Measurements from ENCODE around the gene SAFB. TPM values are rescaled to one million over a fixed set of nuclear protein-coding genes. Genes with fewer than 3 reads are reported as not detected.
A peak's percentile ranks its signal among the peaks of the same experiment; 100 is the strongest.

The SAFB gene
- polyA plus RNA-seq, 4 donors: 44.0 to 105 (median 55.4) TPM

- H3K4me1 ChIP-seq (ENCODE audit: control insufficient read depth in 3 of 3, insufficient read depth in 2 of 3, low read depth in 1 of 3, low read length in 2 of 3): peaks cover 3 to 11% (median 7%) of the 10 kb centered on the region in 3 donors
- no peak overlapping the region for H3K4me3 ChIP-seq (ENCODE audit: low read depth in 1 of 3, low read length in 3 of 3)
- H3K27ac ChIP-seq (ENCODE audit: low read depth in 1 of 3, low read length in 2 of 3): no peak overlapping the region
- peaks cover 22 to 49% (median 26%) of the 10 kb centered on the region in 3 donors for H3K36me3 ChIP-seq (ENCODE audit: control insufficient read depth in 3 of 3, insufficient read depth in 2 of 3, low read depth in 1 of 3, low read length in 3 of 3)
- FAIRE-seq (no peak), DNase-seq (no peak)
- 91 to 95% (median 94%) methylated on average over 9 of the region's 9 CpGs for WGBS, 3 donors
- no peaks in the 10 kb centered on the region for H3K9me3 ChIP-seq (ENCODE audit: control insufficient read depth in 2 of 2, insufficient read depth in 1 of 2, low read depth in 1 of 2, low read length in 1 of 2)
- no peaks in the 10 kb centered on the region for H3K27me3 ChIP-seq (ENCODE audit: control insufficient read depth in 3 of 3, insufficient read depth in 3 of 3, low read length in 3 of 3)
These were observed 4.3 kb upstream of the SAFB start for GRCh38 chr19:5618591-5618990.

GRCh38 chr19:5619946-5620345 lies 2.9 kb upstream of the SAFB start:
- Histone ChIP-seq H3K4me3 (ENCODE audit: low read depth in 1 of 3, low read length in 3 of 3) (no peak overlapping the region), H3K4me1 (ENCODE audit: control insufficient read depth in 3 of 3, insufficient read depth in 2 of 3, low read depth in 1 of 3, low read length in 2 of 3) (peaks cover 3 to 14% (median 7%) of the 10 kb centered on the region in 3 donors), H3K36me3 (ENCODE audit: control insufficient read depth in 3 of 3, insufficient read depth in 2 of 3, low read depth in 1 of 3, low read length in 3 of 3) (peaks cover 18 to 40% (median 20%) of the 10 kb centered on the region in 3 donors), H3K9me3 (ENCODE audit: control insufficient read depth in 2 of 2, insufficient read depth in 1 of 2, low read depth in 1 of 2, low read length in 1 of 2) (no peaks in the 10 kb centered on the region), H3K27me3 (ENCODE audit: control insufficient read depth in 3 of 3, insufficient read depth in 3 of 3, low read length in 3 of 3) (no peaks in the 10 kb centered on the region), H3K27ac (ENCODE audit: low read depth in 1 of 3, low read length in 2 of 3) (no peak overlapping the region)
- DNase-seq: no peak
- FAIRE-seq: no peak
- WGBS, 3 donors: 63 to 74% (median 65%) methylated on average over 3 of the region's 3 CpGs

GRCh38 chr19:5621311-5621944 lies 1.5 kb upstream of the SAFB start:
- peak overlapping the region; percentile 76 to 97 (median 96) for H3K4me3 ChIP-seq (ENCODE audit: low read depth in 1 of 3, low read length in 3 of 3)
- peak overlapping the region; percentile 83 to 96 (median 85) for H3K27ac ChIP-seq (ENCODE audit: low read depth in 1 of 3, low read length in 2 of 3)
- no peak for FAIRE-seq
- H3K36me3 ChIP-seq (ENCODE audit: control insufficient read depth in 3 of 3, insufficient read depth in 2 of 3, low read depth in 1 of 3, low read length in 3 of 3): peaks cover 7 to 37% (median 10%) of the 10 kb centered on the region in 3 donors
- no peaks in the 10 kb centered on the region for H3K9me3 ChIP-seq (ENCODE audit: control insufficient read depth in 2 of 2, insufficient read depth in 1 of 2, low read depth in 1 of 2, low read length in 1 of 2)
- H3K4me1 ChIP-seq (ENCODE audit: control insufficient read depth in 3 of 3, insufficient read depth in 2 of 3, low read depth in 1 of 3, low read length in 2 of 3): peaks cover 5 to 23% (median 12%) of the 10 kb centered on the region in 3 donors
- 9 to 24% (median 18%) methylated on average over 14 of the region's 14 CpGs for WGBS, 3 donors
- DNase-seq: peak in 1 of 2 donors; percentile 24
- no peaks in the 10 kb centered on the region for H3K27me3 ChIP-seq (ENCODE audit: control insufficient read depth in 3 of 3, insufficient read depth in 3 of 3, low read length in 3 of 3)

GRCh38 chr19:5621945-5622464 lies 878 bp upstream of the SAFB start:
- peaks cover 10 to 43% (median 12%) of the 10 kb centered on the region in 3 donors for H3K36me3 ChIP-seq (ENCODE audit: control insufficient read depth in 3 of 3, insufficient read depth in 2 of 3, low read depth in 1 of 3, low read length in 3 of 3)
- no peaks in the 10 kb centered on the region for H3K9me3 ChIP-seq (ENCODE audit: control insufficient read depth in 2 of 2, insufficient read depth in 1 of 2, low read depth in 1 of 2, low read length in 1 of 2)
- peak in 1 of 2 donors; percentile 30 for DNase-seq
- WGBS, 3 donors: 0 to 1% (median 0%) methylated on average over 28 to 35 of the region's 35 CpGs
- peak overlapping the region; percentile 76 to 97 (median 96) for H3K4me3 ChIP-seq (ENCODE audit: low read depth in 1 of 3, low read length in 3 of 3)
- no peaks in the 10 kb centered on the region for H3K27me3 ChIP-seq (ENCODE audit: control insufficient read depth in 3 of 3, insufficient read depth in 3 of 3, low read length in 3 of 3)
- FAIRE-seq: no peak
- peak overlapping the region; percentile 83 to 96 (median 85) for H3K27ac ChIP-seq (ENCODE audit: low read depth in 1 of 3, low read length in 2 of 3)
- peaks cover 5 to 23% (median 13%) of the 10 kb centered on the region in 3 donors for H3K4me1 ChIP-seq (ENCODE audit: control insufficient read depth in 3 of 3, insufficient read depth in 2 of 3, low read depth in 1 of 3, low read length in 2 of 3)

GRCh38 chr19:5623397-5624017 lies 624 bp downstream of the SAFB start:
- no peak for FAIRE-seq
- no peak for DNase-seq
- peak overlapping the region; percentile 87 to 96 (median 96) for H3K27ac ChIP-seq (ENCODE audit: low read depth in 1 of 3, low read length in 2 of 3)
- peak overlapping the region; percentile 90 to 97 (median 94) for H3K4me3 ChIP-seq (ENCODE audit: low read depth in 1 of 3, low read length in 3 of 3)
- no peaks in the 10 kb centered on the region for H3K9me3 ChIP-seq (ENCODE audit: control insufficient read depth in 2 of 2, insufficient read depth in 1 of 2, low read depth in 1 of 2, low read length in 1 of 2)
- peaks cover 10 to 43% (median 11%) of the 10 kb centered on the region in 3 donors for H3K36me3 ChIP-seq (ENCODE audit: control insufficient read depth in 3 of 3, insufficient read depth in 2 of 3, low read depth in 1 of 3, low read length in 3 of 3)
- H3K4me1 ChIP-seq (ENCODE audit: control insufficient read depth in 3 of 3, insufficient read depth in 2 of 3, low read depth in 1 of 3, low read length in 2 of 3): peaks cover 5 to 23% (median 13%) of the 10 kb centered on the region in 3 donors
- no peaks in the 10 kb centered on the region for H3K27me3 ChIP-seq (ENCODE audit: control insufficient read depth in 3 of 3, insufficient read depth in 3 of 3, low read length in 3 of 3)
- WGBS, 3 donors: 0 to 1% (median 0%) methylated on average over 41 to 50 of the region's 50 CpGs

- FAIRE-seq: no peak
- 0 to 1% (median 1%) methylated on average over 20 of the region's 20 CpGs for WGBS, 3 donors
- peaks cover 5 to 23% (median 13%) of the 10 kb centered on the region in 3 donors for H3K4me1 ChIP-seq (ENCODE audit: control insufficient read depth in 3 of 3, insufficient read depth in 2 of 3, low read depth in 1 of 3, low read length in 2 of 3)
These were observed 1.3 kb downstream of the SAFB start for GRCh38 chr19:5624018-5624663.

GRCh38 chr19:5624741-5625278 lies 1.9 kb downstream of the SAFB start:
- H3K27ac ChIP-seq (ENCODE audit: low read depth in 1 of 3, low read length in 2 of 3): peak overlapping the region in 1 of 3 donors; percentile 22
- DNase-seq: no peak
- H3K4me3 ChIP-seq (ENCODE audit: low read depth in 1 of 3, low read length in 3 of 3): peak overlapping the region; percentile 90 to 97 (median 94)
- H3K4me1 ChIP-seq (ENCODE audit: control insufficient read depth in 3 of 3, insufficient read depth in 2 of 3, low read depth in 1 of 3, low read length in 2 of 3): peaks cover 5 to 23% (median 13%) of the 10 kb centered on the region in 3 donors
- H3K9me3 ChIP-seq (ENCODE audit: control insufficient read depth in 2 of 2, insufficient read depth in 1 of 2, low read depth in 1 of 2, low read length in 1 of 2): no peaks in the 10 kb centered on the region
- peaks cover 12 to 45% (median 12%) of the 10 kb centered on the region in 3 donors for H3K36me3 ChIP-seq (ENCODE audit: control insufficient read depth in 3 of 3, insufficient read depth in 2 of 3, low read depth in 1 of 3, low read length in 3 of 3)
- WGBS, 3 donors: 14 to 23% (median 21%) methylated on average over 8 of the region's 8 CpGs
- no peaks in the 10 kb centered on the region for H3K27me3 ChIP-seq (ENCODE audit: control insufficient read depth in 3 of 3, insufficient read depth in 3 of 3, low read length in 3 of 3)
- FAIRE-seq: no peak

More at GRCh38 chr19:5624018-5624663, 1.3 kb downstream of the SAFB start:
- Histone ChIP-seq H3K27me3 (ENCODE audit: control insufficient read depth in 3 of 3, insufficient read depth in 3 of 3, low read length in 3 of 3) (no peaks in the 10 kb centered on the region), H3K4me3 (ENCODE audit: low read depth in 1 of 3, low read length in 3 of 3) (peak overlapping the region; percentile 90 to 97 (median 94)), H3K27ac (ENCODE audit: low read depth in 1 of 3, low read length in 2 of 3) (peak overlapping the region; percentile 87 to 96 (median 96)), H3K9me3 (ENCODE audit: control insufficient read depth in 2 of 2, insufficient read depth in 1 of 2, low read depth in 1 of 2, low read length in 1 of 2) (no peaks in the 10 kb centered on the region), H3K36me3 (ENCODE audit: control insufficient read depth in 3 of 3, insufficient read depth in 2 of 3, low read depth in 1 of 3, low read length in 3 of 3) (peaks cover 12 to 44% (median 12%) of the 10 kb centered on the region in 3 donors)
- peak; percentile 35 to 48 for DNase-seq

GRCh38 chr19:5625641-5626040 lies 2.8 kb downstream of the SAFB start:
- H3K9me3 ChIP-seq (ENCODE audit: control insufficient read depth in 2 of 2, insufficient read depth in 1 of 2, low read depth in 1 of 2, low read length in 1 of 2): no peaks in the 10 kb centered on the region
- H3K4me1 ChIP-seq (ENCODE audit: control insufficient read depth in 3 of 3, insufficient read depth in 2 of 3, low read depth in 1 of 3, low read length in 2 of 3): peaks cover 5 to 21% (median 12%) of the 10 kb centered on the region in 3 donors
- 79 to 81% (median 81%) methylated on average over 12 of the region's 12 CpGs for WGBS, 3 donors
- H3K4me3 ChIP-seq (ENCODE audit: low read depth in 1 of 3, low read length in 3 of 3): no peak overlapping the region
- H3K27me3 ChIP-seq (ENCODE audit: control insufficient read depth in 3 of 3, insufficient read depth in 3 of 3, low read length in 3 of 3): no peaks in the 10 kb centered on the region
- FAIRE-seq (no peak), DNase-seq (no peak)
- peaks cover 6 to 46% (median 12%) of the 10 kb centered on the region in 3 donors for H3K36me3 ChIP-seq (ENCODE audit: control insufficient read depth in 3 of 3, insufficient read depth in 2 of 3, low read depth in 1 of 3, low read length in 3 of 3)
- H3K27ac ChIP-seq (ENCODE audit: low read depth in 1 of 3, low read length in 2 of 3): no peak overlapping the region

Measured in small intestine (tissue), 7 donors.